ENCODE measurements around the gene CTR9. TPM values are rescaled to one million over a fixed set of nuclear protein-coding genes. Genes with fewer than 3 reads are reported as not detected.
A peak's percentile ranks its signal among the peaks of the same experiment; 100 is the strongest.

Gene CTR9
- total and polyA plus RNA-seq, 9 of the 15 experiments (the other 6 are each of a cell fraction or from before 2014, with no cell fraction given): 25.4 to 79.3 (median 47.3) TPM

DNA sequence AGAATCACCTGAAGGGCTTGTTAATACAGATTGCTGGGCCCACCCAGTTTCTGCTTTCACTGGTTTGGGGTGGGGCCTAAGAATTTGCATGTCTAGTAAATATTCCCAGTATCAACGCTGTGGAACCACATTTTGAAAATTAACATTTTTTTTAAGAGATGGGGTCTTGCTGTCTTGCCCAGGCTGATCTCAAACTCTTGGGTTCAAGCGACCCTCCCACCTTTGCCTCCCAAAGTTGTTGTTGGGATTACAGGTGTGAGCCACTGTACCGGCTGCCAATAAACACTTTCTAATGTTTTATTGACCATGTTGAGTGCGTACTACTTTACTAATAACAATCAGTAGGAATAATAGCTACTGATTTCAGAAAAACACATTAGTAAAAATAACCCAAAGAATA is 55.2 kb downstream of the CTR9 start:
- intact Hi-C loops (cut with micrococcal nuclease) (no loop called here), in situ Hi-C loops (cut with MboI) (no loop called here)
- WGBS (ENCODE audit: insufficient coverage, low coverage, missing lambda C conversion rate): 93% methylated on average over 4 of the region's 4 CpGs
- no peaks in the 10 kb centered on the region for H3K9me1 ChIP-seq (ENCODE audit: control insufficient read depth, insufficient read depth, low read length)
- ATAC-seq (no peak), FAIRE-seq (no peak), DNase-seq (ENCODE audit: extremely low read depth in 1 of 4, low spot score in 3 of 4) (no peak)
- H3K9ac ChIP-seq (ENCODE audit: insufficient read depth in 1 of 2, low read depth in 2 of 2, low read length in 2 of 2): no peak overlapping the region
- no peak overlapping the region for H3K27ac ChIP-seq (ENCODE audit: extremely low read depth, low read depth, low read length)
- no TSS peak for BruUV-seq (replicated peaks)
- ChIA-PET POLR2A (interaction anchor here (0.7 to 7.7 kb wide), 6 partner anchors 8 to 93 kb away, joined by 3 to 105 read pairs (median 38); partner anchors contain the start of gene ZBED5), CTCF (ENCODE audit: low intra/inter-chr PET ratio) (no interaction called here)
- H3K4me2 ChIP-seq (ENCODE audit: insufficient read depth, low read length): 0 out of 2 replicates have a peak overlapping the region, but pooled peaks have one; percentile 96
- H3K4me3 ChIP-seq: peak overlapping the region; percentile 94; the same call in 1 of the 2 replicates
- peaks cover 65% of the 10 kb centered on the region for H3K36me3 ChIP-seq (ENCODE audit: control insufficient read depth, insufficient read depth, low read length)
- no peaks in the 10 kb centered on the region for H3K27me3 ChIP-seq (ENCODE audit: control insufficient read depth in 2 of 2, insufficient read depth in 2 of 2, low read length in 2 of 2)
- peaks cover 11 to 13% of the 10 kb centered on the region in 2 experiments; a peak in 4 of 5 replicates for H3K4me1 ChIP-seq (replicated peaks in 1 of 2; ENCODE audit: control insufficient read depth in 2 of 2, insufficient read depth in 2 of 2, low read length in 2 of 2)
- H3K79me2 ChIP-seq (ENCODE audit: control insufficient read depth, insufficient read depth, low read length): peaks cover 62% of the 10 kb centered on the region
- no peaks in the 10 kb centered on the region for H3K9me3 ChIP-seq (replicated peaks; ENCODE audit: control insufficient read depth, insufficient read depth, low read depth, low read length)
- H2AFZ ChIP-seq (ENCODE audit: low read depth, low read length): no peak overlapping the region
- H4K20me1 ChIP-seq (replicated peaks; ENCODE audit: control insufficient read depth, insufficient read depth, low read length): peaks cover 3% of the 10 kb centered on the region; the same call in 1 of the 2 replicates
- TF ChIP-seq ZNF121 (CRISPR knock-in tag; conservative IDR thresholded peaks at IDR 0.05) (peak; percentile 97), RBFOX2 (IDR thresholded peaks at IDR 0.05; ENCODE audit: low read depth, low read length) (peak; percentile 58; the same call in 1 of the 2 replicates), SPI1 (IDR thresholded peaks at IDR 0.05; ENCODE audit: borderline replicate concordance, low read depth, low read length) (no peak)

DNA sequence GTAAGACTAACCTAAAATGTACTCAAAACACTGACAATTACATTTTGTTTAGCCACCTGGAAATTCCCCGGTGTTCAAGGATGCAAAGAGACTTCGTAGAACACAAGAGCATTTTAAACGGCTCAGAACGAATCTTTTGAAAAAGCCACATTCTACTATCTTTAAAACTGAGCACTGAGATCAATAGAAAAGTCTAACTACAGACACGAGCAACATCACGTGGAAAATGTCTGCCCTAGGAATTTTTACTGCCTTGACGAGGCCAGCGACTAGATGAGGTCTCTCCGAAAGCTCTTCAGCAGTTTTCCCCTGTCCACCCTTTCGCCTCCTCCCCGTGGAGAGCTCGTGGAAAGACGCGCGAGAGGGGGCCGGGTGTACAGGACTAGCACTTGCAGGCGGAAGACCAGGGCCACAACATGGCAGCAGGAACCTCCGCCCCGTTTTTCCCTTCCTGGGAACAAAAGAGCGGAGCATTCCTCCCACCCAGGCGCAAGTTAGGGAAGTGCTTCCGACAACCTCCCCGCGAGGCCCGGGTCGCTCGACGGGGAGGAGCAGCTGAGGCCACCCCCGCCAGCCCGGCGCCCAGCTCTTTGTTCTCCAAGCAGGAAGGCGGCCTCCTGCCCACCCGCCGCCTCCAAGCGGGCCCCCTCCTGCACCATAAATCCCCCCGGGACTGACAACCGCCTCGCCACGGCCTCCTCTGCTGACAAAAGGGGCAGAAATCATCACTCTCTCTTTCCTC is 56.6 kb downstream of the CTR9 start:
- no peaks in the 10 kb centered on the region for H3K27me3 ChIP-seq (ENCODE audit: control insufficient read depth in 2 of 2, insufficient read depth in 2 of 2, low read length in 2 of 2)
- peak overlapping the region; percentile 96 for H3K4me2 ChIP-seq (ENCODE audit: insufficient read depth, low read length)
- no TSS peak for BruUV-seq (replicated peaks)
- DNase-seq (ENCODE audit: extremely low read depth in 1 of 4, low spot score in 3 of 4): peak; percentile 49 to 53 (median 50)
- peak overlapping the region; percentile 98 for H3K27ac ChIP-seq (ENCODE audit: extremely low read depth, low read depth, low read length)
- intact Hi-C loops (cut with micrococcal nuclease): loop anchor here (1.0 to 2.0 kb wide), 3 partner anchors 51 to 125 kb away; partner anchors contain the start of gene ZBED5
- H3K36me3 ChIP-seq (ENCODE audit: control insufficient read depth, insufficient read depth, low read length): peaks cover 51% of the 10 kb centered on the region
- WGBS (ENCODE audit: insufficient coverage, low coverage, missing lambda C conversion rate): under 1% methylated on average over 34 of the region's 39 CpGs
- POLR2A ChIA-PET: interaction anchor here (0.5 to 7.7 kb wide), 28 partner anchors 9 to 1007 kb away, joined by 3 to 105 read pairs (median 6); partner anchors contain the start of gene ZBED5
- no peak overlapping the region for H2AFZ ChIP-seq (ENCODE audit: low read depth, low read length)
- H3K4me3 ChIP-seq: peak overlapping the region; percentile 94
- no peaks in the 10 kb centered on the region for H3K9me3 ChIP-seq (replicated peaks; ENCODE audit: control insufficient read depth, insufficient read depth, low read depth, low read length)
- in situ Hi-C loops (cut with MboI): no loop called here
- peaks cover 11 to 13% of the 10 kb centered on the region in 2 experiments; a peak in 4 of 5 replicates for H3K4me1 ChIP-seq (replicated peaks in 1 of 2; ENCODE audit: control insufficient read depth in 2 of 2, insufficient read depth in 2 of 2, low read length in 2 of 2)
- H3K79me2 ChIP-seq (ENCODE audit: control insufficient read depth, insufficient read depth, low read length): peaks cover 62% of the 10 kb centered on the region
- CTCF ChIA-PET (ENCODE audit: low intra/inter-chr PET ratio): interaction anchor here (0.5 kb wide), 1 partner anchor 8 kb away, joined by 3 read pairs; no protein-coding TSS in a partner anchor
- peak; percentile 15 for ATAC-seq
- peak overlapping the region; percentile 99 to 100 for H3K9ac ChIP-seq (ENCODE audit: insufficient read depth in 1 of 2, low read depth in 2 of 2, low read length in 2 of 2)
- peaks cover 3% of the 10 kb centered on the region; the same call in 1 of the 2 replicates for H4K20me1 ChIP-seq (replicated peaks; ENCODE audit: control insufficient read depth, insufficient read depth, low read length)
- no peaks in the 10 kb centered on the region for H3K9me1 ChIP-seq (ENCODE audit: control insufficient read depth, insufficient read depth, low read length)
- FAIRE-seq: peak; percentile 23
- TF ChIP-seq POLR3G (IDR thresholded peaks at IDR 0.05; ENCODE audit: extremely low read depth, insufficient read length, insufficient replicate concordance) (no peak), PCBP1 (IDR thresholded peaks at IDR 0.05; ENCODE audit: low read depth, low read length, poor library complexity, severe bottlenecking) (peak; percentile 58), ZNF609 (CRISPR knock-in tag; IDR thresholded peaks at IDR 0.05; ENCODE audit: borderline replicate concordance) (no peak), STAG1 (CRISPR knock-in tag; IDR thresholded peaks at IDR 0.05; ENCODE audit: borderline replicate concordance) (no peak)
